ENCODE results near the gene MMP10. TPM values are rescaled to one million over a fixed set of nuclear protein-coding genes. Genes with fewer than 3 reads are reported as not detected.

The MMP10 gene
- not detected for polyA plus RNA-seq (ENCODE audit: low read depth in 6 of 6)

DNA sequence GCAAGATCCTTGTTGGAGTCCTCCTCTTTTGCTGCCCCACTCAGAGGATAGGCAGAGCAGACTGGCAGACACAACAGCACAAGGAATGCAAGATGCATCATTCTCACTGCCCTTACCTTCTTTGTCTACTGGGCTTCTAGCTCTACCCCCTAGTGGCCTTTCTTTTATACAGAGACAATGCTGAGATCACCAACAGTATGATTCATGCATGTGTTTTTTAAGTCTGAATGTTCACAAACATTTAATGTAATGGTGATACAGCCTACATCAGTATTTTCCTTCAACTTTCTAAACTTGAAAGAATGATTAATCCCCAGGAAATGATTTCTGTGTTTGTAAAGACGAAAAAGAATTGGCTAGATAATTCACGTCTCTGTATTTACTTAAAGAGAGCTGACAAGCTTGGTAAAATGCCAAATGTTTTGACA, at the start of gene MMP10:
TSS of gene MMP10 (minus strand) at position 138 of the 428 bp plus-strand sequence. CDS start at position 101, 37 bp downstream.
- Mint-ChIP-seq H3K9me3 (peaks cover 0 to 4% (median 0%) of the 10 kb centered on the region in 7 donors), H3K27ac (no peak within 1 kb of the TSS), H3K4me1 (no peaks in the 10 kb centered on the region), H3K36me3 (no peaks in the 10 kb centered on the region), H3K27me3 (peaks cover 14 to 23% (median 18%) of the 10 kb centered on the region in 3 donors), H3K4me3 (no peak within 1 kb of the TSS)
- DNase-seq, result no peak
- no peak for ATAC-seq (ENCODE audit: low read depth in 2 of 2)

- H3K36me3 Mint-ChIP-seq, result no peaks in the 10 kb centered on the region
- H3K27ac Mint-ChIP-seq, result no peak overlapping the region
- peaks cover 0 to 3% (median 0%) of the 10 kb centered on the region in 3 donors for H3K4me1 Mint-ChIP-seq
- no peak overlapping the region for H3K4me3 Mint-ChIP-seq
- peaks cover 29 to 52% (median 39%) of the 10 kb centered on the region in 3 donors for H3K27me3 Mint-ChIP-seq
- ATAC-seq (ENCODE audit: low read depth in 2 of 2) (no peak), DNase-seq (no peak)
- peaks cover 0 to 6% (median 0%) of the 10 kb centered on the region in 7 donors for H3K9me3 Mint-ChIP-seq
Measured at GRCh38 chr11:102829316-102830000, 49.0 kb upstream of the MMP10 start.

GRCh38 chr11:102824556-102824955, 44.1 kb upstream of the MMP10 start:
- Mint-ChIP-seq H3K4me1 (no peaks in the 10 kb centered on the region), H3K27ac (no peak overlapping the region), H3K4me3 (no peak overlapping the region), H3K36me3 (no peaks in the 10 kb centered on the region), H3K27me3 (peaks cover 11 to 22% (median 13%) of the 10 kb centered on the region in 3 donors), H3K9me3 (peaks cover 0 to 6% (median 0%) of the 10 kb centered on the region in 7 donors)
- DNase-seq, result no peak
- ATAC-seq (ENCODE audit: low read depth in 2 of 2), result no peak

GRCh38 chr11:102819491-102819890, 39.1 kb upstream of the MMP10 start:
- Mint-ChIP-seq H3K4me1 (no peaks in the 10 kb centered on the region), H3K36me3 (no peaks in the 10 kb centered on the region), H3K9me3 (peaks cover 4 to 36% (median 18%) of the 10 kb centered on the region in 7 donors), H3K4me3 (no peak overlapping the region), H3K27ac (no peak overlapping the region), H3K27me3 (no peaks in the 10 kb centered on the region)
- DNase-seq (no peak), ATAC-seq (ENCODE audit: low read depth in 2 of 2) (no peak)

GRCh38 chr11:102813484-102813883, 33.1 kb upstream of the MMP10 start:
- Mint-ChIP-seq H3K27me3 (peaks cover 0 to 16% (median 6%) of the 10 kb centered on the region in 3 donors), H3K9me3 (peaks cover 7 to 35% (median 21%) of the 10 kb centered on the region in 7 donors)

GRCh38 chr11:102812188-102812587, 31.8 kb upstream of the MMP10 start:
- no peak for ATAC-seq (ENCODE audit: low read depth in 2 of 2)
- Mint-ChIP-seq H3K27me3 (peaks cover 5 to 29% (median 6%) of the 10 kb centered on the region in 3 donors), H3K4me1 (no peaks in the 10 kb centered on the region), H3K4me3 (no peak overlapping the region), H3K36me3 (no peaks in the 10 kb centered on the region), H3K9me3 (peaks cover 7 to 25% (median 14%) of the 10 kb centered on the region in 7 donors), H3K27ac (no peak overlapping the region)
- DNase-seq, result no peak

More at GRCh38 chr11:102813484-102813883, 33.1 kb upstream of the MMP10 start:
- Mint-ChIP-seq H3K27ac (no peak overlapping the region), H3K36me3 (no peaks in the 10 kb centered on the region), H3K4me1 (no peaks in the 10 kb centered on the region), H3K4me3 (no peak overlapping the region)
- no peak for ATAC-seq (ENCODE audit: low read depth in 2 of 2)
- no peak for DNase-seq

DNA sequence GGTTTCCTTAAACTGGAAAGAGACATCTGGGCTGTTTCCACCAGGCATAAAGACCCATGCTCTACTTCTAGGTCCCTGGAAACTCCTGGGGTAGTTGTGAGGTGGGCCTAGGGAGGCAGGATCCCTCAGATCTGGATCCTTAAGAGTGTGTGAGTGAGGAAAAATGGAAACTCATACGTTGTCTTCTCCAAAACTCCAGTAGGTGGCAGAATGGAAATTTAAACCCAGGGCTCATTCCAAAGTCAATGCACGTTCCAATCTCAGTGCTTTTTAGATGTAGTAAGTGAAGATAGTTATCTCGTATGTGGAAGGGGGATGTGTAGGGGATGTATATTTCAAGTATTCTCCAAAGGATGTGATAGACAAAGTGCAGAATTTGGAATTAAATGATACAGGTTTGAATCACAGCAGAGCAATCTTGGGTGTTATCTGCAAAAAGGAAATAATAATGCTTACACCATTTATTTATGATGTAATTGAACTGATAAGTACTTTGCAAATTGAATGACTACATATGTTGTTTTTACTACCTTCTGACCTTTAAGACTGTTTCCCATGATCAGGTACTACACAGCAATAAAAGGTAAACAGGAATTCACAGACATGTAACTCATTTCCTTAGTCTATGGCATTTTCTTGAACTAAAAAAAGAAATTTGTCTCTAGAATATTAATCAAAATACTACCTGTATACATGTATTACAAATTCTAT, 30.7 kb upstream of the MMP10 start:
- Mint-ChIP-seq H3K9me3 (peaks cover 1 to 16% (median 10%) of the 10 kb centered on the region in 7 donors), H3K4me1 (no peaks in the 10 kb centered on the region), H3K27me3 (peaks cover 6 to 35% (median 10%) of the 10 kb centered on the region in 3 donors), H3K36me3 (no peaks in the 10 kb centered on the region), H3K27ac (no peak overlapping the region), H3K4me3 (no peak overlapping the region)
- ATAC-seq (ENCODE audit: low read depth in 2 of 2) (no peak), DNase-seq (no peak)

DNA sequence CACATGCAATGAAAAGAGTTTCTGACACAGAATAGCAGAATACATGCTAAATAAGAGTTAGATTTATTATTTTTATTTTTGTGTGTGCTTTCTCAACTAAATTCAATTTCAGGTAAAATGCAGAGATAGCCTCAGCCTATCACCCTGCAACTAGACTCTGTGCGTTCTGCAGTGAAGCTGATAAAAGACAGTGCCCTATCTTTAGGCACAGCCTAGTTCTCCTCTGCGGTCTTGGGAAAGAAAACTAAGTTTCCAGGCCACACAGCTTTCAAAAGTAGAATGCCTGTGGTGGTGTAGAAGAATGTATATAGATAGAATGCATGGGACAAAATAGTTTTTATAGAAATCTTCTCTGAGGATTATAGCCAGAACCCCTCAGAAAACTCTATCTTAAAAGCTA, 29.5 kb upstream of the MMP10 start:
- ATAC-seq (ENCODE audit: low read depth in 2 of 2) (no peak), DNase-seq (no peak)
- H3K36me3 Mint-ChIP-seq, result no peaks in the 10 kb centered on the region
- H3K27ac Mint-ChIP-seq, result no peak overlapping the region
- peaks cover 6 to 40% (median 10%) of the 10 kb centered on the region in 3 donors for H3K27me3 Mint-ChIP-seq
- peaks cover 1 to 8% (median 4%) of the 10 kb centered on the region in 7 donors for H3K9me3 Mint-ChIP-seq
- H3K4me3 Mint-ChIP-seq, result no peak overlapping the region
- no peaks in the 10 kb centered on the region for H3K4me1 Mint-ChIP-seq

GRCh38 chr11:102807921-102808320, 27.5 kb upstream of the MMP10 start:
- H3K4me1 Mint-ChIP-seq, result no peaks in the 10 kb centered on the region
- peaks cover 0 to 4% (median 0%) of the 10 kb centered on the region in 7 donors for H3K9me3 Mint-ChIP-seq
- ATAC-seq (ENCODE audit: low read depth in 2 of 2) (no peak), DNase-seq (no peak)
- H3K36me3 Mint-ChIP-seq, result no peaks in the 10 kb centered on the region
- H3K27ac Mint-ChIP-seq, result no peak overlapping the region
- H3K4me3 Mint-ChIP-seq, result no peak overlapping the region
- peaks cover 18 to 50% (median 23%) of the 10 kb centered on the region in 3 donors for H3K27me3 Mint-ChIP-seq

DNA sequence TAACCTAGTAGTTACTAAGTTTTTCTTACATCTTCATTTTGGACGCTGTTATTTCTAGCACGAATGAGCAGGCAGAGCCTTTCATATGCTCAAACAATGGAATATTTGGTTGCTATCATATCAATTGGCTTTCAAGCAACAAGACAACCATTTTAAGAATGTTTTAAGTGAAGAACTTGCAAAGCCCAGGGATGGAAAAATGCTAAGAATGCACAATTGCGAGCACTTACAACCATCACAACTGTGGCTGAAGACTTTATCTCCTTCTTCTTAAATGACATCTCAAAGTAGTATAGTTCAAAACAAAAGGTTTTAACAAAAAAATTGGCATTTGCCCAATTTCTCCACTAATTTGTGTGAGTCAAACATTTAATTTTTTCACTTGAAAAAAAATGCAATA, 25.9 kb upstream of the MMP10 start:
- ATAC-seq (ENCODE audit: low read depth in 2 of 2) (no peak), DNase-seq (no peak)
- H3K4me1 Mint-ChIP-seq, result no peaks in the 10 kb centered on the region
- no peak overlapping the region for H3K4me3 Mint-ChIP-seq
- no peaks in the 10 kb centered on the region for H3K36me3 Mint-ChIP-seq
- peaks cover 18 to 50% (median 23%) of the 10 kb centered on the region in 3 donors for H3K27me3 Mint-ChIP-seq
- peaks cover 0 to 4% (median 0%) of the 10 kb centered on the region in 7 donors for H3K9me3 Mint-ChIP-seq
- no peak overlapping the region for H3K27ac Mint-ChIP-seq

- Mint-ChIP-seq H3K9me3 (peaks cover 0 to 2% (median 0%) of the 10 kb centered on the region in 7 donors), H3K4me3 (no peak overlapping the region), H3K36me3 (no peaks in the 10 kb centered on the region), H3K4me1 (no peaks in the 10 kb centered on the region), H3K27ac (no peak overlapping the region), H3K27me3 (peaks cover 13 to 34% (median 29%) of the 10 kb centered on the region in 3 donors)
- ATAC-seq (ENCODE audit: low read depth in 2 of 2), result no peak
- no peak for DNase-seq
Measured at GRCh38 chr11:102802341-102802740, 21.9 kb upstream of the MMP10 start.

GRCh38 chr11:102800767-102801166, 20.3 kb upstream of the MMP10 start:
- DNase-seq (no peak), ATAC-seq (ENCODE audit: low read depth in 2 of 2) (no peak)
- Mint-ChIP-seq H3K27ac (no peak overlapping the region), H3K36me3 (no peaks in the 10 kb centered on the region), H3K9me3 (peaks cover 0 to 2% (median 0%) of the 10 kb centered on the region in 7 donors), H3K27me3 (peaks cover 13 to 24% (median 23%) of the 10 kb centered on the region in 3 donors), H3K4me1 (no peaks in the 10 kb centered on the region), H3K4me3 (no peak overlapping the region)

DNA sequence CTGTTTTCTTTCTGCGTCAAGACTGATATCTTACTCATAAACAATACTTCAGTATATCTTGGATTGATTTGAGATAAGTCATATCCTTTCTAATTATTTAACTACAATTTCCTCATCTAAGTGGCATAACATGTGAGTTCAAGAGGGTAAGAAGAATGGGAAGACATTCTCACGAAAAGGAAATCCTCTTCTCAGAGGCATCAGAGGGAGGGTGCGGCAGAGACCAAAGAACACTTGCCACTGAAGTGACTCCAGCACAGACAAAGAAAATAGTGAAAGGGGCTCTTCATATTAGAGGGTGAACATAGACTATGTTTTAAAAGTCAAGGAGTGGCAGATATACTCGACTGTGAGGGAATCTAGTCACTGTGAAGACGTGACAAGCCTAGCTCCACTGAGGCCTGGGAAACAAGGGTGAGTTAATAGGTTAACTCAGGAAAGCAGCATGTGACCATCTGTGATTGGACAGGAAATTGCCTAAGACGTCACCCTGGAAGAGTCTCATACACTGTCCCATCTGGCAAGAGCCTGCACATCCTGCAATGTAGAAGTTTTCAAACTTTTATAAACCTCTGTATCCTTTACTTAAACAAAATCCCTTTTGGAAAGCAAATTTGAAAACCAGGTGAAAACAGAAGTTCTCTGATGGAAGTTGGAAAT, 19.4 kb upstream of the MMP10 start:
- H3K4me1 Mint-ChIP-seq, result no peaks in the 10 kb centered on the region
- ATAC-seq (ENCODE audit: low read depth in 2 of 2) (no peak), DNase-seq (no peak)
- H3K27me3 Mint-ChIP-seq, result peaks cover 13 to 23% (median 20%) of the 10 kb centered on the region in 3 donors
- peaks cover 0 to 2% (median 0%) of the 10 kb centered on the region in 7 donors for H3K9me3 Mint-ChIP-seq
- H3K36me3 Mint-ChIP-seq, result no peaks in the 10 kb centered on the region
- H3K27ac Mint-ChIP-seq, result peak overlapping the region in 1 of 6 donors; percentile 21
- no peak overlapping the region for H3K4me3 Mint-ChIP-seq
